ENCODE results near the gene ARHGEF1.

GRCh38 chr19:41897181-41897580 lies 14.2 kb downstream of the ARHGEF1 start:
- TF ChIP-seq ZNF274 (IDR thresholded peaks at IDR 0.05; ENCODE audit: low read depth, low read length) (no peak), YY1 (IDR thresholded peaks at IDR 0.05; ENCODE audit: insufficient read depth, insufficient read length) (no peak)
